Astrocyte (in vitro differentiated cells and primary cell): ENCODE measurements around the gene SNX5.

Experiments used
- EZH2 ChIP-seq: IDR thresholded peaks from 2 replicates; pipeline ENCODE4 v1.6.1; 2012; ENCODE audit warnings: mild to moderate bottlenecking, low read length, inconsistent platforms; ENCODE audit not compliant: insufficient read depth
- TF ChIP-seq, protein P1 (sequence below): IDR thresholded peaks from 2 replicates; pipeline ENCODE4 v1.5.1; 2011; ENCODE audit warnings: low read depth, mild to moderate bottlenecking, inconsistent platforms, low read length, moderate library complexity; ENCODE audit not compliant: insufficient read depth

DNA sequence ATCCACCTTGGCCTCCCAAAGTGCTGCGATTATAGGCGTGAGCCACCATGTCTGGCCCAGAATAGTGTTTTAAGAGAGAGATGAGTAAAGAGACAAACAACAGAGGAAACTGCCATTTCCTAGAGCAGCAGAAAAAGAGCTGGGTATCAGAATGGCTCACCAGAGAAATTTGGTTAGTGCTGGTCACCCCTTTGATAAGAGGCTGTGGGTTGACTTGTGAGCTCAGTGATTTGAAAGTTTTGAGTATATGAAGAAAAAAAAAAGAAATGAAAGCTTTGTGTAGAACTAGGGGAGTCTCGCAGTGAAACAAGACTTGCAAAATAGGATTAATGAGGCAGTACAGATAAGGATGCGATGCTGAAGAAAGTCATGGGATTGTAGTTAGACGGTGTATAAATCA, 29.9 kb upstream of the SNX5 start:
- TF ChIP-seq, protein P1, sequence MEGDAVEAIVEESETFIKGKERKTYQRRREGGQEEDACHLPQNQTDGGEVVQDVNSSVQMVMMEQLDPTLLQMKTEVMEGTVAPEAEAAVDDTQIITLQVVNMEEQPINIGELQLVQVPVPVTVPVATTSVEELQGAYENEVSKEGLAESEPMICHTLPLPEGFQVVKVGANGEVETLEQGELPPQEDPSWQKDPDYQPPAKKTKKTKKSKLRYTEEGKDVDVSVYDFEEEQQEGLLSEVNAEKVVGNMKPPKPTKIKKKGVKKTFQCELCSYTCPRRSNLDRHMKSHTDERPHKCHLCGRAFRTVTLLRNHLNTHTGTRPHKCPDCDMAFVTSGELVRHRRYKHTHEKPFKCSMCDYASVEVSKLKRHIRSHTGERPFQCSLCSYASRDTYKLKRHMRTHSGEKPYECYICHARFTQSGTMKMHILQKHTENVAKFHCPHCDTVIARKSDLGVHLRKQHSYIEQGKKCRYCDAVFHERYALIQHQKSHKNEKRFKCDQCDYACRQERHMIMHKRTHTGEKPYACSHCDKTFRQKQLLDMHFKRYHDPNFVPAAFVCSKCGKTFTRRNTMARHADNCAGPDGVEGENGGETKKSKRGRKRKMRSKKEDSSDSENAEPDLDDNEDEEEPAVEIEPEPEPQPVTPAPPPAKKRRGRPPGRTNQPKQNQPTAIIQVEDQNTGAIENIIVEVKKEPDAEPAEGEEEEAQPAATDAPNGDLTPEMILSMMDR = no peak
- TF ChIP-seq EZH2 = no peak
